ENCODE measurements around the gene PIP5K1B. TPM values are rescaled to one million over a fixed set of nuclear protein-coding genes. Genes with fewer than 3 reads are reported as not detected.

PIP5K1B gene
- total and polyA plus RNA-seq, 12 donors, result 2.1 to 24.0 (median 9.7) TPM

- DNase-seq, result no peak
- WGBS, 4 donors, result 79 to 84% (median 82%) methylated on average over 4 of the region's 4 CpGs
- Histone ChIP-seq H3K9me3 (replicated peaks in 1 of 3) (no peaks in the 10 kb centered on the region), H3K4me1 (replicated peaks in 1 of 2) (peaks cover 9 to 11% of the 10 kb centered on the region in 2 donors), H3K36me3 (replicated peaks in 1 of 2) (no peaks in the 10 kb centered on the region), H3K4me3 (no peak overlapping the region), H3K27ac (no peak overlapping the region), H3K27me3 (no peaks in the 10 kb centered on the region)
- TF ChIP-seq POLR2A (IDR thresholded peaks at IDR 0.05), result no peak
- TF ChIP-seq, protein P1, sequence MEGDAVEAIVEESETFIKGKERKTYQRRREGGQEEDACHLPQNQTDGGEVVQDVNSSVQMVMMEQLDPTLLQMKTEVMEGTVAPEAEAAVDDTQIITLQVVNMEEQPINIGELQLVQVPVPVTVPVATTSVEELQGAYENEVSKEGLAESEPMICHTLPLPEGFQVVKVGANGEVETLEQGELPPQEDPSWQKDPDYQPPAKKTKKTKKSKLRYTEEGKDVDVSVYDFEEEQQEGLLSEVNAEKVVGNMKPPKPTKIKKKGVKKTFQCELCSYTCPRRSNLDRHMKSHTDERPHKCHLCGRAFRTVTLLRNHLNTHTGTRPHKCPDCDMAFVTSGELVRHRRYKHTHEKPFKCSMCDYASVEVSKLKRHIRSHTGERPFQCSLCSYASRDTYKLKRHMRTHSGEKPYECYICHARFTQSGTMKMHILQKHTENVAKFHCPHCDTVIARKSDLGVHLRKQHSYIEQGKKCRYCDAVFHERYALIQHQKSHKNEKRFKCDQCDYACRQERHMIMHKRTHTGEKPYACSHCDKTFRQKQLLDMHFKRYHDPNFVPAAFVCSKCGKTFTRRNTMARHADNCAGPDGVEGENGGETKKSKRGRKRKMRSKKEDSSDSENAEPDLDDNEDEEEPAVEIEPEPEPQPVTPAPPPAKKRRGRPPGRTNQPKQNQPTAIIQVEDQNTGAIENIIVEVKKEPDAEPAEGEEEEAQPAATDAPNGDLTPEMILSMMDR (IDR thresholded peaks at IDR 0.05), result no peak
- intact Hi-C loops (cut with DNase I), result loop anchor here (10.0 kb wide), 2 partner anchors 123 to 297 kb away; no protein-coding TSS in a partner anchor
Measured at GRCh38 chr9:68707801-68708488, 2.9 kb downstream of the PIP5K1B start.

GRCh38 chr9:68708513-68708912, 3.5 kb downstream of the PIP5K1B start:
- intact Hi-C loops (cut with DNase I), result loop anchor here (10.0 kb wide), 2 partner anchors 124 to 296 kb away; no protein-coding TSS in a partner anchor
- Histone ChIP-seq H3K27ac (no peak overlapping the region), H3K9me3 (replicated peaks in 1 of 3) (no peaks in the 10 kb centered on the region), H3K4me3 (no peak overlapping the region), H3K27me3 (no peaks in the 10 kb centered on the region), H3K36me3 (replicated peaks in 1 of 2) (no peaks in the 10 kb centered on the region), H3K4me1 (replicated peaks in 1 of 2) (peaks cover 9 to 11% of the 10 kb centered on the region in 2 donors)
- no peak for DNase-seq
- 81 to 88% (median 85%) methylated on average over 3 of the region's 3 CpGs for WGBS, 4 donors
- TF ChIP-seq, protein P1 (IDR thresholded peaks at IDR 0.05), result no peak
- TF ChIP-seq POLR2A (IDR thresholded peaks at IDR 0.05), result no peak

DNA sequence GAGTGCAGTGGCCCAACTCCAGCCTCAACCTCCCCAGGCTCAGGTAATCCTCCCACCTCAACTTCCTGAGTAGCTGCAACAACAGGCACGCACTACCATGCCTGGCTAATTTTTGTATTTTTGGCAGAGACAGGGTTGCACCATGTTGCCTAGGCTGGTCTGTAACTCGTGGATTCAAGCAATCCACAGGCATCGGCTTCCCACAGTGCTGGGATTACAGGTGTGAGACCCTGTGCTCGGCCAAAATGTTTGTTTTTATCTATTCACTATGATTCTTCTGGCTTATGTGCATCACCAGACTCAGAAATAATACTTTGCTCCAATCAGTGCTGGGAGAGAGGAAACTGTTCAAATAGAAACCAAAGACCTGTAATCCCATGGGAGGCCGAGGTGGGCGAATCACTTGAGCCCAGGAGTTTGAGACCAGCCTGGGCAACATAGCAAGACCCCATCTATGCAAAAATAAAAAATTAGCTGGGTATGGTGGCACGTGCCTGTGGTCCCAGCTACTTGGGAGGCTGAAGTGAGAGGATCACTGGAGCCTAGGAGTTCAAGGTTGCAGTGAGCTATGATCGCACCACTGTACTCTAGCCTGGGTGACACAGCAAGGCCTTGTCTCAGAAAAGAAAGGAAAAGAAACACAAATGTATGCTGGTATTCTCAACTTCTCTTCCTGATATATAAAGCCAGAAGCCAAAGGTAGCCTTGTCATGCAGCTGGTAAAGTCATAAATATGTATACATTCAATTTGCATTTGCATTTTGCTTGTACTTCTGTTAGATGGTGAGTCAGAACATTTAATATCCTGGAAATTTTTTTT, 4.5 kb downstream of the PIP5K1B start:
- Histone ChIP-seq H3K4me3 (no peak overlapping the region), H3K9me3 (replicated peaks in 1 of 3) (no peaks in the 10 kb centered on the region), H3K36me3 (replicated peaks in 1 of 2) (no peaks in the 10 kb centered on the region), H3K4me1 (replicated peaks in 1 of 2) (peaks cover 4 to 6% of the 10 kb centered on the region in 2 donors), H3K27me3 (no peaks in the 10 kb centered on the region), H3K27ac (no peak overlapping the region)
- DNase-seq, result no peak
- intact Hi-C loops (cut with DNase I), result loop anchor here (10.0 kb wide), 2 partner anchors 125 to 295 kb away; no protein-coding TSS in a partner anchor
- 83 to 90% (median 87%) methylated on average over 8 of the region's 8 CpGs for WGBS, 4 donors
- TF ChIP-seq, protein P1 (IDR thresholded peaks at IDR 0.05), result no peak
- no peak for TF ChIP-seq POLR2A (IDR thresholded peaks at IDR 0.05)

DNA sequence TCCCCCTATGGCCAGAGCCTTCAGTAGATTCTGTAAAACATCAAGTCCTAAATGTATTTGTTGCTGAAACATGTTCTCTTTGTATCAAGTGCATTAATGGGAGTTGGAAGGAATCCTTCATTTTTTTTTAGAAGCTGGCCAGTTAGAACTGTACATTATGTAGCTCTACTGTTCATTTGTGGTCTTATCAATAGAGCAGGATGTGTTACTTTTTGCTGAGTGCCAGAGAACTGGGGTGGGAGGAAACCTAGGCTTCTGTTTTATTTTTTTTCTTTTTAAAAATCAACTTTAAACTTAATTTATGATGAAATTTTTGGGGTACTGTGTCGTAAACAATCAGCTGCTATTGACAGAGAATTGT, 5.1 kb downstream of the PIP5K1B start:
- H3K36me3 ChIP-seq (replicated peaks in 1 of 2), result no peaks in the 10 kb centered on the region
- H3K27ac ChIP-seq, result no peak overlapping the region
- WGBS, 4 donors, result 80 to 90% (median 85%) methylated on average over 1 of the region's 1 CpG
- TF ChIP-seq, protein P1 (IDR thresholded peaks at IDR 0.05), result no peak
- no peak for TF ChIP-seq POLR2A (IDR thresholded peaks at IDR 0.05)
- no peak for DNase-seq
- H3K27me3 ChIP-seq, result no peaks in the 10 kb centered on the region
- intact Hi-C loops (cut with DNase I), result no loop called here
- H3K9me3 ChIP-seq (replicated peaks in 1 of 3), result no peaks in the 10 kb centered on the region
- peaks cover 0 to 5% of the 10 kb centered on the region in 2 donors for H3K4me1 ChIP-seq (replicated peaks in 1 of 2)
- H3K4me3 ChIP-seq, result no peak overlapping the region
